ENCODE data around the gene PRH2. TPM values are rescaled to one million over a fixed set of nuclear protein-coding genes. Genes with fewer than 3 reads are reported as not detected.

Gene PRH2
- total and polyA plus RNA-seq, 9 of the 15 experiments (the other 6 are each of a cell fraction or from before 2014, with no cell fraction given), result 0.18 to 0.81 (median 0.24) TPM; not detected in 6

DNA sequence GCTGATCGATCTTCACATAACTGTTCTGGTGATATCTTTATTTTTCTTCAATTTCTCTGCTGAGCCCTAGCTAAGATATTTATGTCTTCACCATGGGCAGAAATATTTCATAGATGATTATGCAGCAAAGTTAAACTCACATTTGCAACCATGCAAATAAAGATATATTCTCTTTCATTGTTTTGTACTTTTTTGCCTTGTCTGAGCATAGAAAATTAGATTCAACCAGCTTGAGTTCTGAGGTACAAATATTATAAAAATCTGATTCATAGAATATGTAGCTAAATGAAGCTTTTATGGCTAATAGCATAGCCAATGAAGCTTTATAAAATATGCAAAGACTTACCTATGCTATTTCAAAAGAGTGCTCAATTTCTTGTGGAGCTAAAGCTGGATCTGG lies 19.6 kb upstream of the PRH2 start, which contains the start of gene TAS2R13:
Gene TAS2R13, minus strand, starts transcription at position 101 of the 400 bp plus-strand sequence. CDS start 264 bp downstream, outside the sequence.
- 82% methylated on average over 1 of the region's 1 CpG for WGBS (ENCODE audit: insufficient coverage, low coverage, missing lambda C conversion rate)
- in situ Hi-C loops (cut with MboI) (no loop called here), intact Hi-C loops (cut with micrococcal nuclease) (no loop called here)
- H3K79me2 ChIP-seq (ENCODE audit: control insufficient read depth, insufficient read depth, low read length), result no peaks in the 10 kb centered on the region
- no peak within 1 kb of the TSS for H3K9ac ChIP-seq (ENCODE audit: insufficient read depth in 1 of 2, low read depth in 2 of 2, low read length in 2 of 2)
- H3K4me1 ChIP-seq (replicated peaks in 1 of 2; ENCODE audit: control insufficient read depth in 2 of 2, insufficient read depth in 2 of 2, low read length in 2 of 2), result peaks cover 0 to 3% of the 10 kb centered on the region in 2 experiments; a peak in 2 of 5 replicates
- DNase-seq (ENCODE audit: extremely low read depth in 1 of 4, low spot score in 3 of 4) (no peak), ATAC-seq (no peak), FAIRE-seq (no peak)
- ChIA-PET CTCF (ENCODE audit: low intra/inter-chr PET ratio) (no interaction called here), POLR2A (no interaction called here)
- TF ChIP-seq KDM5B (IDR thresholded peaks at IDR 0.05; ENCODE audit: insufficient replicate concordance, low read depth, low read length), result no peak
- TF ChIP-seq ZNF121 (CRISPR knock-in tag; conservative IDR thresholded peaks at IDR 0.05), result no peak
- TF ChIP-seq NELFE (IDR thresholded peaks at IDR 0.05; ENCODE audit: insufficient read depth, insufficient read length), result no peak
- no peak for TF ChIP-seq YBX1 (IDR thresholded peaks at IDR 0.05)
- TF ChIP-seq CBFB (CRISPR knock-in tag; IDR thresholded peaks at IDR 0.05), result no peak
- no peak for TF ChIP-seq BCOR (IDR thresholded peaks at IDR 0.05)
- TF ChIP-seq SREBF2 (CRISPR knock-in tag; IDR thresholded peaks at IDR 0.05), result no peak
- TF ChIP-seq HSF4 (CRISPR knock-in tag; IDR thresholded peaks at IDR 0.05; ENCODE audit: borderline replicate concordance), result no peak
- TF ChIP-seq, protein P1, sequence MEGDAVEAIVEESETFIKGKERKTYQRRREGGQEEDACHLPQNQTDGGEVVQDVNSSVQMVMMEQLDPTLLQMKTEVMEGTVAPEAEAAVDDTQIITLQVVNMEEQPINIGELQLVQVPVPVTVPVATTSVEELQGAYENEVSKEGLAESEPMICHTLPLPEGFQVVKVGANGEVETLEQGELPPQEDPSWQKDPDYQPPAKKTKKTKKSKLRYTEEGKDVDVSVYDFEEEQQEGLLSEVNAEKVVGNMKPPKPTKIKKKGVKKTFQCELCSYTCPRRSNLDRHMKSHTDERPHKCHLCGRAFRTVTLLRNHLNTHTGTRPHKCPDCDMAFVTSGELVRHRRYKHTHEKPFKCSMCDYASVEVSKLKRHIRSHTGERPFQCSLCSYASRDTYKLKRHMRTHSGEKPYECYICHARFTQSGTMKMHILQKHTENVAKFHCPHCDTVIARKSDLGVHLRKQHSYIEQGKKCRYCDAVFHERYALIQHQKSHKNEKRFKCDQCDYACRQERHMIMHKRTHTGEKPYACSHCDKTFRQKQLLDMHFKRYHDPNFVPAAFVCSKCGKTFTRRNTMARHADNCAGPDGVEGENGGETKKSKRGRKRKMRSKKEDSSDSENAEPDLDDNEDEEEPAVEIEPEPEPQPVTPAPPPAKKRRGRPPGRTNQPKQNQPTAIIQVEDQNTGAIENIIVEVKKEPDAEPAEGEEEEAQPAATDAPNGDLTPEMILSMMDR (IDR thresholded peaks at IDR 0.05 in 2 of 3, conservative IDR thresholded peaks at IDR 0.05 in 1 of 3; ENCODE audit: insufficient read depth in 2 of 3, low read depth in 1 of 3, low read length in 3 of 3), result no peak
- no peak for TF ChIP-seq PRPF4 (IDR thresholded peaks at IDR 0.05; ENCODE audit: insufficient read depth, low read depth, low read length, poor library complexity, severe bottlenecking)
- no peaks in the 10 kb centered on the region for H3K9me1 ChIP-seq (ENCODE audit: control insufficient read depth, insufficient read depth, low read length)
- no peaks in the 10 kb centered on the region for H4K20me1 ChIP-seq (replicated peaks; ENCODE audit: control insufficient read depth, insufficient read depth, low read length)
- no peaks in the 10 kb centered on the region for H3K27me3 ChIP-seq (ENCODE audit: control insufficient read depth in 2 of 2, insufficient read depth in 2 of 2, low read length in 2 of 2)
- H2AFZ ChIP-seq (ENCODE audit: low read depth, low read length), result no peak within 1 kb of the TSS
- H3K9me3 ChIP-seq (replicated peaks; ENCODE audit: control insufficient read depth, insufficient read depth, low read depth, low read length), result no peaks in the 10 kb centered on the region
- H3K4me3 ChIP-seq, result no peak within 1 kb of the TSS
- BruUV-seq (replicated peaks), result no TSS peak
- H3K4me2 ChIP-seq (ENCODE audit: insufficient read depth, low read length), result no peak within 1 kb of the TSS
- H3K27ac ChIP-seq (ENCODE audit: extremely low read depth, low read depth, low read length), result no peak within 1 kb of the TSS
- H3K36me3 ChIP-seq (ENCODE audit: control insufficient read depth, insufficient read depth, low read length), result no peaks in the 10 kb centered on the region

Measured in K562 (cell line).